RWPE1 (cell line): ENCODE results near the gene HOXD13.

ENCODE experiments used
- CTCF ChIA-PET: fragments of 350-600 bp; sonication (Branson Sonifier 250); formaldehyde crosslinking; extraction: SDS; loops from one replicate; lab custom pipeline; 2021; lab: Yijun Ruan, JAX
- POLR2A ChIA-PET: fragments of 400-600 bp; formaldehyde crosslinking; extraction: SDS; loops from one replicate; lab custom pipeline; 2020; ENCODE audit warnings: antibody characterized with exemption; ENCODE audit not compliant: low non-redundant PET; lab: Yijun Ruan, JAX
- DNase-seq: peaks from one replicate; pipeline ENCODE4 v3.0.0; 2012; ENCODE audit warnings: low spot score
- H3K27ac ChIP-seq: fragments of 450-650 bp; 2 replicates; pipeline ENCODE4 v1.5.1; 2017
- TF ChIP-seq, protein P1 (sequence below): fragments of 450-650 bp; conservative IDR thresholded peaks from 2 replicates; pipeline ENCODE4 v1.5.1; 2017; ENCODE audit warnings: low read depth, mild to moderate bottlenecking

The HOXD13 gene

DNA sequence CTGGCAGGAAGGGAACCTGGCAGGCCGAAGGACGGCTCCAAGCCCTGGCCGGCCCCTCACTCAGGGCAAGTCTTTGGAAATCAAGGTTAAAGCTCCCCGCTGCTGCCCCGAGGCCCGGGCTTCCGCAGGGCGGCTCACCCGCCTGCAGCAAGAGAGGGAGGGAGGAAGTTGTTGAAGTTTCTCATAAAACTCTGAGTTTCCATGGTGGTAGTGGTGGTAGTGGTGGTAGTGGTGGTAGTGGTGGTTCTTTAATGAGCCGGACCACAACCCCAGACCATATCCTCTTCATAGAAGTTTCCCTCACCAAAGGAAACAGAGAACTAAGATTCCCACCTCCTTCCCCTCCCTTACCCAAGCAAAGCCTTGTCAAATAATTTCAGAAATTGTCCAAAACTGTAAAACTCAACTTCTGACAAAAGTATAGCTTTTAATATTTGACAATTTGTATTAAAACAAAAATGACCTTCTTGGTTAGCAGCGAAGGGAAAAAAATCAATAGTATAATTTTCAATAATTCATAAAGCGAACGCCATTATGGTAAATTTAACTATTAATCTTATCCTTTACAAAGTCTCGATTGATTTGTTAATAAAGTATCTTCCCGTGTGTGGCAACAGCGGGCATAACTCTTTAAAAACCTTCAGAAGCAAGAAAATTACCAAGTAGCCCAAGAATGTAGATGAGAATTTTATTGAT is 22.6 kb downstream of the HOXD13 start:
- DNase-seq = no peak
- TF ChIP-seq, protein P1, sequence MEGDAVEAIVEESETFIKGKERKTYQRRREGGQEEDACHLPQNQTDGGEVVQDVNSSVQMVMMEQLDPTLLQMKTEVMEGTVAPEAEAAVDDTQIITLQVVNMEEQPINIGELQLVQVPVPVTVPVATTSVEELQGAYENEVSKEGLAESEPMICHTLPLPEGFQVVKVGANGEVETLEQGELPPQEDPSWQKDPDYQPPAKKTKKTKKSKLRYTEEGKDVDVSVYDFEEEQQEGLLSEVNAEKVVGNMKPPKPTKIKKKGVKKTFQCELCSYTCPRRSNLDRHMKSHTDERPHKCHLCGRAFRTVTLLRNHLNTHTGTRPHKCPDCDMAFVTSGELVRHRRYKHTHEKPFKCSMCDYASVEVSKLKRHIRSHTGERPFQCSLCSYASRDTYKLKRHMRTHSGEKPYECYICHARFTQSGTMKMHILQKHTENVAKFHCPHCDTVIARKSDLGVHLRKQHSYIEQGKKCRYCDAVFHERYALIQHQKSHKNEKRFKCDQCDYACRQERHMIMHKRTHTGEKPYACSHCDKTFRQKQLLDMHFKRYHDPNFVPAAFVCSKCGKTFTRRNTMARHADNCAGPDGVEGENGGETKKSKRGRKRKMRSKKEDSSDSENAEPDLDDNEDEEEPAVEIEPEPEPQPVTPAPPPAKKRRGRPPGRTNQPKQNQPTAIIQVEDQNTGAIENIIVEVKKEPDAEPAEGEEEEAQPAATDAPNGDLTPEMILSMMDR = no peak
- ChIA-PET CTCF (interaction anchor here (1.0 kb wide), 1 partner anchor 12 kb away, joined by 4 read pairs; no protein-coding TSS in a partner anchor), POLR2A (no interaction called here)
- peak overlapping the region; percentile 64 for H3K27ac ChIP-seq

DNA sequence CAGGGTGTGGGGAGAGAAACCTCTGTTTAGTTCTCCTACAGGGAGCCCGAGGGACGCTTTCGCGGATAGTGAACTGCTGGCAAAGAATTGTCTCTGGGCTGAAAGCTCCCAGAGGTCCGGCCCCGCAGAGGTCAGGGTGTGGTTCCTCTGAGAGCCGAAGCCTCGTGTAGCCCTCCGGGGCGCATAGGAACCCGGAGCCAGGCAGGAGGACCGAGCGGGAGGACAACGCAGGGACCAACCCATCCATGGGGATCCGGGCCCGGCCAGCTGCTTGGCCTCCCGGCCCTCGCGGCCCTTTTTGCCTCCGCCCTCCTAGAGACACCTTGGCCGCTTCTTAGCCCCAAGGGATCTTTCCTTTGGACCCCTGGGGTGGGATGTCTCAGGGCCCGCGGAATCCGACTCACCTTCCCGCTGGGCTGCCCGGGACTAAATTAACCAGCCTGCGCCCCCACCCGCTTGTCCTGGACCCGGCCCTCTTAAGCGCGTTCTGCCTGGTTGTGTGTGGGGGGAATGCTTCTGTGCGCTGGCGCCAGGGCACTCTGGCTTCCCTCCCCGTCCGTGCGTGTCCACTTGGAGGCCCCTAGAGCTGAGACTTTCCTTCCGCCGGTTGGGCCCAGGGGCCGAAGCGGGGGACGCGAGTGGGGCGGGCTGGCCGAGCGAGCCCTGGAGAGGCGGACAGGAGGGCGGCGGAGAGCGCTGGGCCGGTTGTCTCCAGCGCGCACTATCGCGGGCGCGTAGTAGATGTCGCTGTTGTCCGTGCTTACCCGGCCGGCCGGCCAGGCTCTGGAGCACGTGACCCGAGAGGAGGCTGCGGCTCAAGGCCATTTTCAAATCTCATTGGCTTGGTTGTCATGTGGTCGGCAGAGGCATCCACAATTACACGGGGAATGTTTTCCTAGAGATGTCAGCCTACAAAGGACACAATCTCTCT is 23.6 kb downstream of the HOXD13 start, which contains the start of gene HOXD10:
TSS of gene HOXD10 (plus strand) at position 896 of the 931 bp plus-strand sequence. CDS start 56 bp downstream, outside the sequence.
- DNase-seq = no peak
- ChIA-PET CTCF (interaction anchor here (1.0 kb wide), 1 partner anchor 11 kb away, joined by 4 read pairs; no protein-coding TSS in a partner anchor), POLR2A (no interaction called here)
- peak within 1 kb of the TSS; percentile 66 for H3K27ac ChIP-seq
- TF ChIP-seq, protein P1 = peak; percentile 67

DNA sequence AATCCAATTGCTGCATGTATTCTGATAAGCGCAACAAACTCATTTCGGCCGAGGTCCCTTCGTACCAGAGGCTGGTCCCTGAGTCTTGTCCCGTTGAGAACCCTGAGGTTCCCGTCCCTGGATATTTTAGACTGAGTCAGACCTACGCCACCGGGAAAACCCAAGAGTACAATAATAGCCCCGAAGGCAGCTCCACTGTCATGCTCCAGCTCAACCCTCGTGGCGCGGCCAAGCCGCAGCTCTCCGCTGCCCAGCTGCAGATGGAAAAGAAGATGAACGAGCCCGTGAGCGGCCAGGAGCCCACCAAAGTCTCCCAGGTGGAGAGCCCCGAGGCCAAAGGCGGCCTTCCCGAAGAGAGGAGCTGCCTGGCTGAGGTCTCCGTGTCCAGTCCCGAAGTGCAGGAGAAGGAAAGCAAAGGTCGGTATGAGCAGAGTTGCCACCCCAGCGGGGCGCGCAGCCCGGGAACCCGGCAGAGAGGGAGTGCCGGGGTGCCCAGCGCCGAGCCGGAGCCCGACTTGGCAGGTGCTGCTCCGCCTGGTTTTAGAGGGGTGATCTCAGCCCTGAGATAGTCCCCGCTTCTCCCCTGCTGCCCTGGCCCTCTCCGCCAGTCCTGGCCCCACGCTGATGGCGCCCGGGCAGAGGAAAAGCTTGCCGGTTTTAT is 24.8 kb downstream of the HOXD13 start:
- CTCF ChIA-PET = interaction anchor here (0.8 kb wide), 1 partner anchor 10 kb away, joined by 4 read pairs; no protein-coding TSS in a partner anchor
- DNase-seq = no peak
- peak overlapping the region; percentile 66; the same call in 1 of the 2 replicates for H3K27ac ChIP-seq
- POLR2A ChIA-PET = no interaction called here
- TF ChIP-seq, protein P1 = no peak

DNA sequence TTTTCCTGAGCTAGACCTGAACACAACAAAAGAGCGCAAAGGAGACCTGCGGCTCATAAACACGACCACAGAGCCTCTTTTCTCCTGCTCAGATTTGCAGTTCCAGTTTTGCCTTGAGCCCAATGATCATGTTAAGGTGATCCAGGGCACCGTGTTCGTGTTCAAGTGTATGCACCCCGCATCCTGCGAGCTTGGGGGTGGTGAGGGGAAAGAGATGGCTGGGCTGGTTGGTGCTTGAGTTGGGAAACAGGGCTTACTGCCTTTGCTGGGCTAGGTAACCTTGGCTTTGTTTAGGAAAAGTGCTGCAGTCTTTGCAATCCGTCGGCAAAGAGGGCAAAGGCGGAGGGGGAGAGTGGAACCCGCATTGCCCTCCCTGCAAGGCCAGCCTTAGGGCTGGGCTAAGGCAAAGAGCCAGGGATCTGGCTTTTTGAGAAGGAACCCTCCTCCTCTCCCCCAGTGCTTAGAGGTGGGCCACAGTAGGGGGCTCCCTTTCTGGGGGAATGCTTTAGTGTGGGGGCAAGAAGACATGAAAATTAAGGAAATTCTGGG is 25.4 kb downstream of the HOXD13 start:
- CTCF ChIA-PET = interaction anchor here (0.8 kb wide), 1 partner anchor 9 kb away, joined by 4 read pairs; no protein-coding TSS in a partner anchor

GRCh38 chr2:176118601-176119339 is 26.2 kb downstream of the HOXD13 start:
- DNase-seq = no peak
- ChIA-PET CTCF (no interaction called here), POLR2A (no interaction called here)

More for the DNA sequence above, 25.4 kb downstream of the HOXD13 start:
- no peak for DNase-seq
- H3K27ac ChIP-seq = peak overlapping the region; percentile 66; the same call in 1 of the 2 replicates
- POLR2A ChIA-PET = no interaction called here
- TF ChIP-seq, protein P1 = no peak

More at GRCh38 chr2:176118601-176119339, 26.2 kb downstream of the HOXD13 start:
- TF ChIP-seq, protein P1 = no peak
- no peak overlapping the region for H3K27ac ChIP-seq
